Adrenal gland (tissue), 12 donors: ENCODE results near the gene FDCSP. TPM values are rescaled to one million over a fixed set of nuclear protein-coding genes. Genes with fewer than 3 reads are reported as not detected.

Experiments
- DNase-seq, 7 donors: peaks; one replicate each; pipeline ENCODE4 v3.0.0-alpha.2; 2019 to 2020
- H3K27ac ChIP-seq, 5 donors: fragments of 200-600 bp; sonication (generic) in 4 of 5; 1 replicate in 3 of 5; 2 replicates in 2 of 5; pipeline versions ENCODE4 v1.5.1 to v1.8.0; 2016 to 2020; ENCODE audit warnings: mild to moderate bottlenecking in 1 of 5
- H3K27me3 ChIP-seq: fragments of 200-600 bp; 2 replicates; pipeline ENCODE4 v1.8.0; 2021
- H3K36me3 ChIP-seq, 2 donors: fragments of 200-600 bp; replicated peaks in 1 of 2; 1 replicate in 1 of 2; 2 replicates in 1 of 2; pipeline versions ENCODE4 v1.5.1 to v1.8.0; 2018 to 2022
- H3K4me1 ChIP-seq, 2 donors: fragments of 200-600 bp; replicated peaks in 1 of 2; 1 replicate in 1 of 2; 2 replicates in 1 of 2; pipeline versions ENCODE4 v1.5.1 to v1.8.0; 2018 to 2021
- H3K4me3 ChIP-seq, 4 donors: fragments of 200-600 bp; sonication (generic) in 3 of 4; one replicate each; pipeline ENCODE4 v1.5.1; 2016 to 2018
- H3K9me3 ChIP-seq, 3 donors: fragments of 200-600 bp; sonication (generic) in 1 of 3; replicated peaks in 1 of 3; 1 replicate in 2 of 3; 2 replicates in 1 of 3; pipeline versions ENCODE4 v1.5.1 to v1.8.0; 2016 to 2021
- CTCF ChIP-seq, 6 experiments: fragments of 450-650 bp in 4 of 6; fragments of 200-600 bp in 2 of 6; sonication (generic) in 1 of 6; IDR thresholded peaks; 1 replicate in 5 of 6; 2 replicates in 1 of 6; pipeline versions ENCODE4 v1.5.1 to v1.8.0; 2016 to 2021; ENCODE audit warnings: antibody characterized with exemption in 6 of 6, mild to moderate bottlenecking in 2 of 6, moderate library complexity in 1 of 6
- POLR2A ChIP-seq, 2 donors: fragments of 450-650 bp; IDR thresholded peaks; one replicate each; pipeline ENCODE4 v1.6.1; 2017; ENCODE audit warnings: antibody characterized with exemption in 2 of 2, mild to moderate bottlenecking in 2 of 2, moderate library complexity in 1 of 2
- WGBS, 4 donors: extraction: QIAGEN DNeasy Blood & Tissue Kit in 2 of 4; methylation state at CpG; one replicate each; pipeline versions ENCODE4 v1.1.5 to v1.1.7; 2013 to 2017; 5-methylcytosine and 5-hydroxymethylcytosine counted together
- intact Hi-C, 2 donors: fragments of 100-400 bp; cut with DNase I; formaldehyde crosslinking; loops; one replicate each; pipeline versions ENCODE4 v1.14.1 to v1.15.0; 2022 to 2023
- polyA plus RNA-seq, 3 donors: library from polyadenylated mRNA; stranded (reverse); fragments of 200-250 nt in 2 of 3; fragments of 350-450 nt in 1 of 3; fragmentation: Illumina TruSeq in 1 of 3; extraction: RNeasy Lipid Tissue Mini Kit (QIAGEN cat#74804) in 1 of 3; gene quantifications; one replicate each; pipeline ENCODE4 v1.2.3, GENCODE V29; 2013 to 2014
- total RNA-seq, 9 donors: library from RNA; depleted of rRNA in 4 of 9; stranded (reverse); fragments of >200 nt in 4 of 9; fragments of 120-200 nt in 1 of 9; fragmentation: NEBNext Ultra II Directional in 1 of 9; extraction: Animal tissue kit (Norgen Biotek cat#: 25700) in 1 of 9; gene quantifications; one replicate each; pipeline versions ENCODE4 v1.1.0 to v1.2.4, GENCODE V29; 2013 to 2023
- donor health status: healthy with polysubstance abuse.
- donor health status: Bipolar disorder and iron deficiency.
- donor health status: DM: yes; HTN: yes; CAD: no.
- donor health status: DM: no; HTN: no; CAD: no.
- donor health status: DM: no; HTN: no; CAD: no.
- donor health status: DM: yes; HTN: yes; CAD: no.

Gene FDCSP
- total and polyA plus RNA-seq, 12 donors = 0.47 TPM; not detected in 11

GRCh38 chr4:70187216-70187615, 38.7 kb upstream of the FDCSP start:
- no peaks in the 10 kb centered on the region for H3K4me1 ChIP-seq
- no peaks in the 10 kb centered on the region for H3K36me3 ChIP-seq
- no peaks in the 10 kb centered on the region for H3K9me3 ChIP-seq
- no peak overlapping the region for H3K4me3 ChIP-seq
- DNase-seq = no peak
- H3K27me3 ChIP-seq = no peaks in the 10 kb centered on the region
- TF ChIP-seq POLR2A (IDR thresholded peaks at IDR 0.05) (no peak), CTCF (IDR thresholded peaks at IDR 0.05) (no peak)
- intact Hi-C loops = no loop called here
- WGBS, 4 donors = 38 to 94% (median 75%) methylated on average over 1 of the region's 1 CpG
- H3K27ac ChIP-seq = no peak overlapping the region

GRCh38 chr4:70190579-70190978, 35.3 kb upstream of the FDCSP start:
- Histone ChIP-seq H3K27ac (no peak overlapping the region), H3K4me3 (no peak overlapping the region), H3K27me3 (no peaks in the 10 kb centered on the region), H3K4me1 (no peaks in the 10 kb centered on the region), H3K9me3 (no peaks in the 10 kb centered on the region), H3K36me3 (no peaks in the 10 kb centered on the region)
- 92 to 100% (median 95%) methylated on average over 1 of the region's 1 CpG for WGBS, 4 donors
- intact Hi-C loops = no loop called here
- no peak for TF ChIP-seq CTCF (IDR thresholded peaks at IDR 0.05)
- no peak for TF ChIP-seq POLR2A (IDR thresholded peaks at IDR 0.05)
- DNase-seq = no peak

GRCh38 chr4:70191647-70192046, 34.3 kb upstream of the FDCSP start:
- Histone ChIP-seq H3K36me3 (no peaks in the 10 kb centered on the region), H3K4me1 (no peaks in the 10 kb centered on the region), H3K9me3 (no peaks in the 10 kb centered on the region), H3K4me3 (no peak overlapping the region), H3K27me3 (no peaks in the 10 kb centered on the region), H3K27ac (no peak overlapping the region)
- DNase-seq = no peak
- TF ChIP-seq POLR2A (IDR thresholded peaks at IDR 0.05) = no peak
- TF ChIP-seq CTCF (IDR thresholded peaks at IDR 0.05) = no peak
- 26 to 65% (median 30%) methylated on average over 1 of the region's 1 CpG for WGBS, 4 donors
- intact Hi-C loops = no loop called here

GRCh38 chr4:70192895-70193294, 33.0 kb upstream of the FDCSP start:
- no peaks in the 10 kb centered on the region for H3K9me3 ChIP-seq
- no peak overlapping the region for H3K27ac ChIP-seq
- H3K27me3 ChIP-seq = no peaks in the 10 kb centered on the region
- no peaks in the 10 kb centered on the region for H3K36me3 ChIP-seq
- H3K4me3 ChIP-seq = no peak overlapping the region
- TF ChIP-seq POLR2A (IDR thresholded peaks at IDR 0.05) (no peak), CTCF (IDR thresholded peaks at IDR 0.05) (no peak)
- no peak for DNase-seq
- intact Hi-C loops = no loop called here
- WGBS, 4 donors = 90 to 95% (median 92%) methylated on average over 2 of the region's 2 CpGs
- H3K4me1 ChIP-seq = no peaks in the 10 kb centered on the region
